HG02938 (cell line): ENCODE results near the gene SMIM36.
A peak's percentile ranks its signal among the peaks of the same experiment; 100 is the strongest.
"Not testable (repeated sequence)": the region's sequence is repeated elsewhere in the genome, so short reads cannot be mapped to it uniquely, and the experiment has no call there.

Experiments used
- ATAC-seq: cut with Tn5 transposase; IDR thresholded peaks from one replicate; pipeline ENCODE4 v1.9.1; 2021; ENCODE audit warnings: mild to moderate bottlenecking, moderate library complexity; ENCODE audit not compliant: unreplicated experiment

The SMIM36 gene

GRCh38 chr17:55507669-55508068 is 3.6 kb downstream of the SMIM36 start:
- not testable (repeated sequence) for ATAC-seq

- not testable (repeated sequence) for ATAC-seq
Measured at GRCh38 chr17:55501626-55502025, 9.6 kb downstream of the SMIM36 start.

GRCh38 chr17:55500103-55500502 is 11.1 kb downstream of the SMIM36 start:
- no peak for ATAC-seq

- ATAC-seq, result no peak
Measured at GRCh38 chr17:55496094-55496881, 15.0 kb downstream of the SMIM36 start.

- no peak for ATAC-seq
Measured at GRCh38 chr17:55495239-55495638, 16.0 kb downstream of the SMIM36 start.

- no peak for ATAC-seq
Measured at GRCh38 chr17:55492781-55493341, 18.4 kb downstream of the SMIM36 start.

GRCh38 chr17:55490376-55490775 is 20.9 kb downstream of the SMIM36 start:
- no peak for ATAC-seq

GRCh38 chr17:55487695-55488432 is 23.4 kb downstream of the SMIM36 start:
- no peak for ATAC-seq

- ATAC-seq, result no peak
Measured at GRCh38 chr17:55484575-55484974, 26.7 kb downstream of the SMIM36 start.

GRCh38 chr17:55482591-55483389 is 28.5 kb downstream of the SMIM36 start:
- no peak for ATAC-seq

- no peak for ATAC-seq
Measured at GRCh38 chr17:55480631-55481315, 30.5 kb downstream of the SMIM36 start.

GRCh38 chr17:55479903-55480302 is 31.3 kb downstream of the SMIM36 start:
- ATAC-seq, result no peak

- ATAC-seq, result no peak
Measured at GRCh38 chr17:55478971-55479370, 32.3 kb downstream of the SMIM36 start.

- ATAC-seq, result no peak
Measured at GRCh38 chr17:55466671-55467070, 44.6 kb downstream of the SMIM36 start.

GRCh38 chr17:55465771-55466170 is 45.5 kb downstream of the SMIM36 start:
- ATAC-seq, result not testable (repeated sequence)

- no peak for ATAC-seq
Measured at GRCh38 chr17:55463600-55463999, 47.7 kb downstream of the SMIM36 start.

GRCh38 chr17:55462711-55463110 is 48.5 kb downstream of the SMIM36 start:
- ATAC-seq, result no peak

- ATAC-seq, result no peak
Measured at GRCh38 chr17:55462234-55462633, 49.0 kb downstream of the SMIM36 start.

- peak; percentile 73 for ATAC-seq
Measured at GRCh38 chr17:55458978-55459377, 52.3 kb downstream of the SMIM36 start.

GRCh38 chr17:55458287-55458900 is 52.9 kb downstream of the SMIM36 start:
- ATAC-seq, result no peak
